Left lung (tissue), 10 donors: ENCODE measurements around the gene NUAK1. TPM values are rescaled to one million over a fixed set of nuclear protein-coding genes. Genes with fewer than 3 reads are reported as not detected.
"Not testable (repeated sequence)": the region's sequence is repeated elsewhere in the genome, so short reads cannot be mapped to it uniquely, and the experiment has no call there.

ENCODE experiments used
- ATAC-seq: fragments of 200-7000 bp; cut with Tn5 transposase; one replicate; pipeline ENCODE4 v1.9.1; 2020; ENCODE audit warnings: moderate library complexity
- DNase-seq, 4 donors: peaks; one replicate each; pipeline ENCODE4 v3.0.0-alpha.2; 2013 to 2020
- H3K27ac ChIP-seq, 2 donors: fragments of 200-600 bp; sonication (generic) in 1 of 2; one replicate each; pipeline versions ENCODE4 v1.5.0 to v1.8.0; 2020 to 2021
- H3K27me3 ChIP-seq, 2 donors: fragments of 200-600 bp; sonication (generic) in 1 of 2; one replicate each; pipeline versions ENCODE4 v1.5.0 to v1.8.0; 2020 to 2021
- H3K36me3 ChIP-seq, 2 donors: fragments of 200-600 bp; sonication (generic) in 1 of 2; one replicate each; pipeline versions ENCODE4 v1.5.0 to v1.8.0; 2020 to 2021
- H3K4me1 ChIP-seq, 2 donors: fragments of 200-600 bp; one replicate each; pipeline ENCODE4 v1.8.0; 2021
- H3K4me3 ChIP-seq, 2 donors: fragments of 200-600 bp; sonication (generic) in 1 of 2; one replicate each; pipeline versions ENCODE4 v1.5.0 to v1.8.0; 2020 to 2021; ENCODE audit warnings: mild to moderate bottlenecking in 1 of 2
- H3K9me3 ChIP-seq, 2 donors: fragments of 200-600 bp; sonication (generic) in 1 of 2; one replicate each; pipeline versions ENCODE4 v1.5.0 to v1.8.0; 2020 to 2021
- intact Hi-C, 2 donors: fragments of 100-400 bp; cut with DNase I; formaldehyde crosslinking; loops; one replicate each; pipeline versions ENCODE4 v1.11.2 to v1.14.2; 2022
- polyA plus RNA-seq, 6 donors: library from polyadenylated mRNA; unstranded; fragments of 120-200 nt; gene quantifications; one replicate each; pipeline ENCODE4 v1.2.1, GENCODE V29; 2013; ENCODE audit not compliant: insufficient read length in 6 of 6
- total RNA-seq, 2 donors: library from RNA; stranded (reverse); fragmentation: NEBNext Ultra II Directional; extraction: Animal tissue kit (Norgen Biotek cat#: 25700); gene quantifications; one replicate each; pipeline ENCODE4 v1.2.1, GENCODE V29; 2021
- TF ChIP-seq, protein P1 (sequence below), 2 donors: fragments of 200-600 bp; sonication (generic) in 1 of 2; IDR thresholded peaks; one replicate each; pipeline versions ENCODE4 v1.5.0 to v1.8.0; 2021; ENCODE audit warnings: antibody characterized with exemption in 2 of 2
- donor health status: DM: no; HTN: yes; CAD: no.
- donor health status: DM: no; HTN: no; CAD: no.

NUAK1 gene
- total and polyA plus RNA-seq, 8 donors = 6.5 to 11.7 (median 8.1) TPM

GRCh38 chr12:106144847-106145246 lies 6.1 kb upstream of the NUAK1 start:
- Histone ChIP-seq H3K4me3 (no peak overlapping the region), H3K27ac (no peak overlapping the region), H3K4me1 (peaks cover 3 to 6% of the 10 kb centered on the region in 2 donors), H3K9me3 (no peaks in the 10 kb centered on the region), H3K36me3 (no peaks in the 10 kb centered on the region), H3K27me3 (peaks cover 1 to 27% of the 10 kb centered on the region in 2 donors)
- intact Hi-C loops = no loop called here
- DNase-seq = no peak
- ATAC-seq = no peak
- TF ChIP-seq, protein P1, sequence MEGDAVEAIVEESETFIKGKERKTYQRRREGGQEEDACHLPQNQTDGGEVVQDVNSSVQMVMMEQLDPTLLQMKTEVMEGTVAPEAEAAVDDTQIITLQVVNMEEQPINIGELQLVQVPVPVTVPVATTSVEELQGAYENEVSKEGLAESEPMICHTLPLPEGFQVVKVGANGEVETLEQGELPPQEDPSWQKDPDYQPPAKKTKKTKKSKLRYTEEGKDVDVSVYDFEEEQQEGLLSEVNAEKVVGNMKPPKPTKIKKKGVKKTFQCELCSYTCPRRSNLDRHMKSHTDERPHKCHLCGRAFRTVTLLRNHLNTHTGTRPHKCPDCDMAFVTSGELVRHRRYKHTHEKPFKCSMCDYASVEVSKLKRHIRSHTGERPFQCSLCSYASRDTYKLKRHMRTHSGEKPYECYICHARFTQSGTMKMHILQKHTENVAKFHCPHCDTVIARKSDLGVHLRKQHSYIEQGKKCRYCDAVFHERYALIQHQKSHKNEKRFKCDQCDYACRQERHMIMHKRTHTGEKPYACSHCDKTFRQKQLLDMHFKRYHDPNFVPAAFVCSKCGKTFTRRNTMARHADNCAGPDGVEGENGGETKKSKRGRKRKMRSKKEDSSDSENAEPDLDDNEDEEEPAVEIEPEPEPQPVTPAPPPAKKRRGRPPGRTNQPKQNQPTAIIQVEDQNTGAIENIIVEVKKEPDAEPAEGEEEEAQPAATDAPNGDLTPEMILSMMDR (IDR thresholded peaks at IDR 0.05) = no peak

GRCh38 chr12:106142591-106143261 lies 4.0 kb upstream of the NUAK1 start:
- DNase-seq = no peak
- ATAC-seq = no peak
- H3K4me1 ChIP-seq = peaks cover 3 to 23% of the 10 kb centered on the region in 2 donors
- H3K4me3 ChIP-seq = no peak overlapping the region
- intact Hi-C loops = no loop called here
- no peak overlapping the region for H3K27ac ChIP-seq
- TF ChIP-seq, protein P1 (IDR thresholded peaks at IDR 0.05) = no peak
- no peaks in the 10 kb centered on the region for H3K36me3 ChIP-seq
- H3K9me3 ChIP-seq = no peaks in the 10 kb centered on the region
- peaks cover 5 to 49% of the 10 kb centered on the region in 2 donors for H3K27me3 ChIP-seq

DNA sequence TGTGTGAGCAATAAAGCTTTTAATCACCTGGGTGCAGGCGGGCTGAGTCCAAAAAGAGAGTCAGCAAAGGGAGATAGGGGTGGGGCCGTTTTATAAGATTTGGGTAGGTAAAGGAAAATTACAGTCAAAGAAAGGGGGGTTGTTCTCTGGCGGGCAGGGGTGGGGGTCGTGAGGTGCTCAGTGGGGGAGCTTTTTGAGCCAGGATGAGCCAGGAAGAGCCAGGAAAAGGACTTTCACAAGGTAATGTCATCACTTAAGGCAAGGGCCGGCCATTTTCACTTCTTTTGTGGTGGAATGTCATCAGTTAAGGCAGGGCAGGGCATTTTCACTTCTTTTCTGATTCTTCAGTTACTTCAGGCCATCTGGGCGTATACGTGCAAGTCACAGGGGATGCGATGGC lies 3.2 kb upstream of the NUAK1 start:
- ATAC-seq, H3K36me3 ChIP-seq, H3K27ac ChIP-seq, DNase-seq, H3K9me3 ChIP-seq, H3K4me3 ChIP-seq, intact Hi-C loops: not testable (repeated sequence)
- H3K4me1 ChIP-seq = peaks cover 7 to 23% of the 10 kb centered on the region in 2 donors
- H3K27me3 ChIP-seq = peaks cover 9 to 57% of the 10 kb centered on the region in 2 donors

GRCh38 chr12:106141452-106141851 lies 2.7 kb upstream of the NUAK1 start:
- Histone ChIP-seq H3K4me1 (peaks cover 7 to 23% of the 10 kb centered on the region in 2 donors), H3K4me3 (no peak overlapping the region), H3K27me3 (peaks cover 9 to 61% of the 10 kb centered on the region in 2 donors), H3K27ac (no peak overlapping the region), H3K9me3 (no peaks in the 10 kb centered on the region), H3K36me3 (no peaks in the 10 kb centered on the region)
- no peak for DNase-seq
- intact Hi-C loops = no loop called here
- no peak for ATAC-seq
- TF ChIP-seq, protein P1 (IDR thresholded peaks at IDR 0.05) = no peak

GRCh38 chr12:106141003-106141402 lies 2.2 kb upstream of the NUAK1 start:
- no peak for ATAC-seq
- TF ChIP-seq, protein P1 (IDR thresholded peaks at IDR 0.05) = no peak
- Histone ChIP-seq H3K9me3 (no peaks in the 10 kb centered on the region), H3K36me3 (no peaks in the 10 kb centered on the region), H3K4me1 (peaks cover 8 to 24% of the 10 kb centered on the region in 2 donors), H3K4me3 (no peak overlapping the region), H3K27ac (no peak overlapping the region), H3K27me3 (peaks cover 9 to 66% of the 10 kb centered on the region in 2 donors)
- DNase-seq = no peak
- intact Hi-C loops = no loop called here
